CD4-positive, CD25-positive, alpha-beta regulatory T cell (primary cell): ENCODE measurements around the gene PARP3. TPM values are rescaled to one million over a fixed set of nuclear protein-coding genes. Genes with fewer than 3 reads are reported as not detected.
A peak's percentile ranks its signal among the peaks of the same experiment; 100 is the strongest.
"Not testable (repeated sequence)": the region's sequence is repeated elsewhere in the genome, so short reads cannot be mapped to it uniquely, and the experiment has no call there.

Experiments used
- ATAC-seq, 2 donors: fragments of 150-1000 bp; cut with Tn5 transposase; one replicate each; pipeline ENCODE4 v1.10.0; 2021; ENCODE audit warnings: low read depth in 2 of 2, moderate number of reproducible peaks in 2 of 2, moderate library complexity in 1 of 2
- DNase-seq, 3 donors: peaks; one replicate each; pipeline versions ENCODE4 v3.0.0 to v3.0.0-alpha.2; 2012 to 2022; ENCODE audit warnings: mixed read lengths in 1 of 3
- H3K27ac ChIP-seq: one replicate; pipeline ENCODE4 v1.7.0; 2013; ENCODE audit warnings: mild to moderate bottlenecking, low read length; ENCODE audit not compliant: insufficient read depth, poor library complexity, severe bottlenecking
- H3K27me3 ChIP-seq: one replicate; pipeline ENCODE4 v1.7.0; 2013; ENCODE audit warnings: low read length; ENCODE audit not compliant: control insufficient read depth, insufficient read depth
- H3K36me3 ChIP-seq: one replicate; pipeline ENCODE4 v1.7.0; 2013; ENCODE audit warnings: mild to moderate bottlenecking, low read length, moderate library complexity; ENCODE audit not compliant: control insufficient read depth, insufficient read depth
- H3K4me1 ChIP-seq: 2 replicates; pipeline ENCODE4 v1.7.0; 2013; ENCODE audit warnings: mild to moderate bottlenecking, low read length; ENCODE audit not compliant: insufficient read depth, control insufficient read depth, poor library complexity, severe bottlenecking
- H3K4me3 ChIP-seq: one replicate; pipeline ENCODE4 v1.7.0; 2013; ENCODE audit warnings: low read depth, mild to moderate bottlenecking, low read length, moderate library complexity
- H3K9me3 ChIP-seq, 2 experiments: 1 replicate in 1 of 2; 2 replicates in 1 of 2; pipeline ENCODE4 v1.7.0; 2013; ENCODE audit warnings: low read length in 2 of 2, mild to moderate bottlenecking in 1 of 2, moderate library complexity in 1 of 2; ENCODE audit not compliant: control insufficient read depth in 2 of 2
- H3K27ac Mint-ChIP-seq, 3 donors: one replicate each; pipeline ENCODE4 v1.8.0; 2020 to 2022; ENCODE audit warnings: mild to moderate bottlenecking in 3 of 3, mixed read lengths in 3 of 3, moderate library complexity in 2 of 3
- H3K27me3 Mint-ChIP-seq: one replicate; pipeline ENCODE4 v1.8.0; 2022; ENCODE audit warnings: mild to moderate bottlenecking, mixed read lengths
- H3K36me3 Mint-ChIP-seq: one replicate; pipeline ENCODE4 v1.8.0; 2020; ENCODE audit warnings: mixed read lengths
- H3K4me1 Mint-ChIP-seq, 4 donors: one replicate each; pipeline ENCODE4 v1.8.0; 2020 to 2022; ENCODE audit warnings: mixed read lengths in 4 of 4, mild to moderate bottlenecking in 1 of 4
- H3K4me3 Mint-ChIP-seq, 4 donors: one replicate each; pipeline ENCODE4 v1.8.0; 2020 to 2022; ENCODE audit warnings: mild to moderate bottlenecking in 4 of 4, mixed read lengths in 4 of 4, moderate library complexity in 3 of 4
- H3K9me3 Mint-ChIP-seq, 7 donors: one replicate each; pipeline ENCODE4 v1.8.0; 2020 to 2022; ENCODE audit warnings: mixed read lengths in 7 of 7, mild to moderate bottlenecking in 3 of 7, moderate library complexity in 2 of 7
- polyA plus RNA-seq, 4 donors: library from polyadenylated mRNA; unstranded; fragments of 300-500 nt; fragmentation: Illumina TruSeq; gene quantifications; one replicate each; pipeline ENCODE4 v1.2.3, GENCODE V29; 2021
- total RNA-seq: library from RNA; stranded (reverse); gene quantifications from one replicate; pipeline ENCODE4 v1.2.3, GENCODE V29; 2022

The PARP3 gene
- 6.4 TPM for total RNA-seq
- 1 to 10 TPM; 2.9 to 5.4 (median 3.6) TPM for polyA plus RNA-seq

DNA sequence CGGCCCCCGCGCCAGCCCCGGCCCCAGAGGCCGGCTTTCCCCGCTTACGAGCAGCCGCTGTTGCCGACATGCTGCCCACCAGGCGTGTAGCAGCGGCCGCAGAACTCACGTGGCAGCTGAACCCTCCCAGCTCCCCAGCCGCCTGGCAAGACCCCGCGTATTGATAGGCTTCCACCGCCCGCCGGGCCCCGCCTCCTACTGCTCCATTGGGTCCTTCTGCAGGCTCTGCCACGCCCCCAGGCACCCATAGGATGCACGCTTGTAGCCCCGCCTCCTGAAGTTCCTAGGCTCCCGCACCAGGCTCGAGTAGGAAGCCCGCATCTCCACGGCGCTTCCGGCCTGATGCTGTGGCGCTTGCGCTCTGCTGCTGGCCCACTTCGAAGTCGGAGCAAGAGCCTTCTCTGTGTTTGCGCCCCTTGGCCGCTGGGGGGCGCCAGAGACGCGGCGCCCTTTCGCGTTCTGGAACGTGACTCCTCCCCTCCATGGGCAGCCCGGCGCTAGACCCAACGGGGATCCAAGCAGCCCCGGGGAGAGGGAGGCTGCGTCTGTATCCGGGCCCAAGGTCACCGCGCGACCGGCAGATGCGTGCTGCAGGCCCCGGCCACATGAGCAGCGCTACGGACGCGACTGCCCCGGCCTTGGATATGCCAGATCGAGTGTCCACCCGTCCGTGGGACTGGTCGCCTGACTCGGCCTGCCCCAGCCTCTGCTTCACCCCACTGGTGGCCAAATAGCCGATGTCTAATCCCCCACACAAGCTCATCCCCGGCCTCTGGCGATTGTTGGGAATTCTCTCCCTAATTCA, at the start of gene PARP3, which contains the start of gene RRP9:
PARP3 (plus strand) TSS at position 566 of the 805 bp plus-strand sequence. CDS start 993 bp downstream, outside the sequence.
RRP9 (minus strand) TSS at position 107 of the 805 bp plus-strand sequence; CDS start at position 70, 37 bp downstream.
- Mint-ChIP-seq H3K27me3 (peaks cover 4% of the 10 kb centered on the region), H3K4me1 (peaks cover 0 to 44% (median 26%) of the 10 kb centered on the region in 4 donors), H3K4me3 (peak within 1 kb of the TSS; percentile 90 to 96 (median 94)), H3K36me3 (peaks cover 8% of the 10 kb centered on the region), H3K9me3 (no peaks in the 10 kb centered on the region), H3K27ac (peak within 1 kb of the TSS; percentile 84 to 95 (median 94))
- Histone ChIP-seq H3K27me3 (no peaks in the 10 kb centered on the region), H3K4me1 (peaks cover 30% of the 10 kb centered on the region), H3K9me3 (no peaks in the 10 kb centered on the region), H3K27ac (peak within 1 kb of the TSS; percentile 74), H3K4me3 (peak within 1 kb of the TSS; percentile 71), H3K36me3 (peaks cover 16% of the 10 kb centered on the region)
- ATAC-seq, result peak; percentile 91 to 94
- peak; percentile 99 to 100 (median 99) for DNase-seq

- H3K36me3 Mint-ChIP-seq, result no peaks in the 10 kb centered on the region
- Histone ChIP-seq H3K27me3 (no peaks in the 10 kb centered on the region), H3K9me3 (no peaks in the 10 kb centered on the region), H3K4me3 (no peak overlapping the region), H3K27ac (no peak overlapping the region), H3K36me3 (no peaks in the 10 kb centered on the region), H3K4me1 (no peaks in the 10 kb centered on the region)
- H3K4me1 Mint-ChIP-seq, result no peaks in the 10 kb centered on the region
- no peak overlapping the region for H3K27ac Mint-ChIP-seq
- no peak overlapping the region for H3K4me3 Mint-ChIP-seq
- ATAC-seq (no peak), DNase-seq (no peak)
- H3K27me3 Mint-ChIP-seq, result peaks cover 39% of the 10 kb centered on the region
- peaks cover 0 to 3% (median 0%) of the 10 kb centered on the region in 7 donors for H3K9me3 Mint-ChIP-seq
Measured at GRCh38 chr3:51894391-51894790, 47.8 kb upstream of the PARP3 start.

GRCh38 chr3:51894939-51895338, 47.2 kb upstream of the PARP3 start:
- Mint-ChIP-seq H3K27ac (no peak overlapping the region), H3K9me3 (peaks cover 0 to 3% (median 0%) of the 10 kb centered on the region in 7 donors)
- no peak for ATAC-seq

GRCh38 chr3:51896607-51897305, 45.4 kb upstream of the PARP3 start:
- Mint-ChIP-seq H3K4me3 (no peak overlapping the region), H3K27me3 (peaks cover 46% of the 10 kb centered on the region), H3K36me3 (no peaks in the 10 kb centered on the region), H3K27ac (no peak overlapping the region), H3K4me1 (peaks cover 0 to 2% (median 0%) of the 10 kb centered on the region in 4 donors), H3K9me3 (peaks cover 0 to 3% (median 0%) of the 10 kb centered on the region in 7 donors)
- H3K9me3 ChIP-seq, result no peaks in the 10 kb centered on the region
- no peaks in the 10 kb centered on the region for H3K27me3 ChIP-seq
- H3K27ac ChIP-seq, result no peak overlapping the region
- no peaks in the 10 kb centered on the region for H3K36me3 ChIP-seq
- DNase-seq (no peak), ATAC-seq (no peak)
- no peaks in the 10 kb centered on the region for H3K4me1 ChIP-seq
- H3K4me3 ChIP-seq, result no peak overlapping the region

More at GRCh38 chr3:51894939-51895338, 47.2 kb upstream of the PARP3 start:
- H3K4me3 ChIP-seq, result no peak overlapping the region
- no peaks in the 10 kb centered on the region for H3K4me1 Mint-ChIP-seq
- H3K36me3 ChIP-seq, result no peaks in the 10 kb centered on the region
- H3K27me3 Mint-ChIP-seq, result peaks cover 40% of the 10 kb centered on the region
- H3K9me3 ChIP-seq, result no peaks in the 10 kb centered on the region
- H3K27ac ChIP-seq, result no peak overlapping the region
- no peaks in the 10 kb centered on the region for H3K36me3 Mint-ChIP-seq
- DNase-seq, result no peak
- H3K27me3 ChIP-seq, result no peaks in the 10 kb centered on the region
- no peaks in the 10 kb centered on the region for H3K4me1 ChIP-seq
- H3K4me3 Mint-ChIP-seq, result no peak overlapping the region

GRCh38 chr3:51897391-51897790, 44.8 kb upstream of the PARP3 start:
- ATAC-seq (no peak), DNase-seq (no peak)
- Mint-ChIP-seq H3K9me3 (peaks cover 0 to 3% (median 0%) of the 10 kb centered on the region in 7 donors), H3K27ac (no peak overlapping the region), H3K4me1 (peaks cover 0 to 3% (median 0%) of the 10 kb centered on the region in 4 donors), H3K27me3 (peaks cover 46% of the 10 kb centered on the region), H3K4me3 (no peak overlapping the region), H3K36me3 (no peaks in the 10 kb centered on the region)
- Histone ChIP-seq H3K9me3 (no peaks in the 10 kb centered on the region), H3K27ac (no peak overlapping the region), H3K27me3 (no peaks in the 10 kb centered on the region), H3K36me3 (no peaks in the 10 kb centered on the region), H3K4me1 (no peaks in the 10 kb centered on the region), H3K4me3 (no peak overlapping the region)

GRCh38 chr3:51900043-51900442, 42.1 kb upstream of the PARP3 start:
- not testable (repeated sequence) for ATAC-seq, H3K27ac ChIP-seq, H3K4me3 Mint-ChIP-seq, H3K36me3 Mint-ChIP-seq, H3K36me3 ChIP-seq, H3K4me1 ChIP-seq, H3K27me3 ChIP-seq, H3K9me3 ChIP-seq, DNase-seq, H3K9me3 Mint-ChIP-seq, H3K4me3 ChIP-seq, H3K4me1 Mint-ChIP-seq, H3K27ac Mint-ChIP-seq
- peaks cover 50% of the 10 kb centered on the region for H3K27me3 Mint-ChIP-seq

DNA sequence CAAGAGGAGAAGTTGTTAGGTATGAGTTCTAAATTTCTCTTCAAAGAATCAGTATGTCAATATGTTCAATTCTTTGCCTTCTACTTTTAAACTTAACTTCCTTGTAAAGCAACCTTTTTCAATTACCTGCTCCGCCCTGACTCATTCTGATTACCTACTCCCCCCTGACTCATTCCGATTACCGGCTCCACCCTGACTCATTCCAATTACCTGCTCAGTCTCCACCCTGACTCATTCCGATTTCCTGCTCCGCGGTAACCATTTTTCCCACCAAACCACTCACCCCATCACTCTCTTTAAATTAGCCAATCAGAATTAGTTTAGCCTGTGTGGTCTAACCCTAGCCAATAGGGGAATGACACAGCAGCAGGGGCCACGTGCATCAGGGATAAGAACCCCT, 39.8 kb upstream of the PARP3 start:
- H3K4me3 Mint-ChIP-seq, H3K36me3 Mint-ChIP-seq, H3K27me3 ChIP-seq, H3K27ac Mint-ChIP-seq, ATAC-seq, H3K4me1 Mint-ChIP-seq, H3K9me3 ChIP-seq, H3K27ac ChIP-seq, H3K4me1 ChIP-seq, H3K36me3 ChIP-seq, H3K4me3 ChIP-seq: not testable (repeated sequence)
- peak in 1 of 3 donors; percentile 1 for DNase-seq
- Mint-ChIP-seq H3K9me3 (peaks cover 0 to 23% (median 3%) of the 10 kb centered on the region in 7 donors), H3K27me3 (peaks cover 48% of the 10 kb centered on the region)
